HepG2 (cell line): ENCODE results near the gene MEG3. TPM values are rescaled to one million over a fixed set of nuclear protein-coding genes. Genes with fewer than 3 reads are reported as not detected.

Experiments used
- AKAP8 ChIP-seq: sonication (generic); formaldehyde crosslinking; IDR thresholded peaks from 2 replicates; pipeline ENCODE4 v1.5.1; 2020; ENCODE audit warnings: mild to moderate bottlenecking, missing genetic modification reagents
- NFAT5 ChIP-seq: sonication (generic); formaldehyde crosslinking; IDR thresholded peaks from 2 replicates; pipeline ENCODE4 v1.4.0; 2020; ENCODE audit warnings: missing genetic modification reagents
- RXRA ChIP-seq: sonication (generic); formaldehyde crosslinking; IDR thresholded peaks from 2 replicates; pipeline ENCODE4 v1.5.1; 2020; ENCODE audit warnings: missing genetic modification reagents
- RXRB ChIP-seq: IDR thresholded peaks from 2 replicates; pipeline ENCODE4 v1.6.1; 2016; ENCODE audit warnings: borderline replicate concordance, missing genetic modification reagents, missing compliant biosample characterization
- TAF1 ChIP-seq: sonication (generic); formaldehyde crosslinking; IDR thresholded peaks from 2 replicates; pipeline ENCODE4 v1.4.0; 2020; ENCODE audit warnings: missing genetic modification reagents
- THRA ChIP-seq: sonication (generic); formaldehyde crosslinking; IDR thresholded peaks from 2 replicates; pipeline ENCODE4 v1.4.0; 2020; ENCODE audit warnings: missing genetic modification reagents, borderline replicate concordance
- YEATS2 ChIP-seq: sonication (generic); formaldehyde crosslinking; IDR thresholded peaks from 2 replicates; pipeline ENCODE4 v1.4.0; 2020; ENCODE audit warnings: missing genetic modification reagents, borderline replicate concordance
- YEATS4 ChIP-seq: sonication (generic); formaldehyde crosslinking; IDR thresholded peaks from 2 replicates; pipeline ENCODE4 v1.4.0; 2020; ENCODE audit warnings: missing genetic modification reagents, borderline replicate concordance
- ZBTB38 ChIP-seq: sonication (generic); formaldehyde crosslinking; IDR thresholded peaks from 2 replicates; pipeline ENCODE4 v1.5.1; 2020; ENCODE audit warnings: mild to moderate bottlenecking, missing genetic modification reagents
- ZNF12 ChIP-seq: sonication (generic); formaldehyde crosslinking; IDR thresholded peaks from 2 replicates; pipeline ENCODE4 v1.5.0; 2020; ENCODE audit warnings: missing genetic modification reagents
- ZNF318 ChIP-seq: sonication (generic); formaldehyde crosslinking; IDR thresholded peaks from 2 replicates; pipeline ENCODE4 v1.4.0; 2020; ENCODE audit warnings: mild to moderate bottlenecking, missing genetic modification reagents
- ZNF446 ChIP-seq: sonication (generic); formaldehyde crosslinking; IDR thresholded peaks from 2 replicates; pipeline ENCODE4 v1.5.0; 2020; ENCODE audit warnings: mild to moderate bottlenecking, missing genetic modification reagents
- ZNF543 ChIP-seq: sonication (generic); formaldehyde crosslinking; IDR thresholded peaks from 2 replicates; pipeline ENCODE4 v1.4.0; 2020; ENCODE audit warnings: mild to moderate bottlenecking, missing genetic modification reagents
- ZNF556 ChIP-seq: sonication (generic); formaldehyde crosslinking; IDR thresholded peaks from 2 replicates; pipeline ENCODE4 v1.4.0; 2020; ENCODE audit warnings: mild to moderate bottlenecking, missing genetic modification reagents, borderline replicate concordance
- ZSCAN22 ChIP-seq: sonication (generic); formaldehyde crosslinking; IDR thresholded peaks from 2 replicates; pipeline ENCODE4 v1.4.0; 2020; ENCODE audit warnings: mild to moderate bottlenecking, missing genetic modification reagents
- polyA plus RNA-seq, 8 experiments: library from polyadenylated mRNA; depleted of rRNA in 3 of 8; stranded (reverse) in 7 of 8; unstranded in 1 of 8; fragments of >200 nt; fragmentation: Illumina TruSeq in 4 of 8; extraction: Trizol in 4 of 8; gene quantifications; 2 replicates each; pipeline versions ENCODE4 v1.2.1 to v1.2.3, GENCODE V29; 2011 to 2016; ENCODE audit warnings: low read depth in 4 of 8, missing spikeins in 1 of 8, mixed read lengths in 1 of 8; ENCODE audit not compliant: insufficient read depth in 1 of 8
- total RNA-seq, 5 experiments: library from RNA; depleted of rRNA; stranded (reverse); fragments of >200 nt; fragmentation: Illumina TruSeq; extraction: Trizol; gene quantifications; 2 replicates each; pipeline ENCODE4 v1.2.3, GENCODE V29; 2016; ENCODE audit warnings: low read depth in 1 of 5

The MEG3 gene
- total and polyA plus RNA-seq, 2 of the 13 experiments (the other 11 are each of a cell fraction or from before 2014, with no cell fraction given) = 0.17 TPM; not detected in 1

- TF ChIP-seq ZSCAN22 (CRISPR knock-in tag) = no peak
- no peak for TF ChIP-seq YEATS4 (CRISPR knock-in tag)
- TF ChIP-seq ZBTB38 = peak; percentile 86
- 0 out of 2 replicates have a peak, but pooled peaks have one; percentile 31 for TF ChIP-seq ZNF556 (CRISPR knock-in tag)
- TF ChIP-seq TAF1 (CRISPR knock-in tag) = no peak
- no peak for TF ChIP-seq ZNF318 (CRISPR knock-in tag)
- TF ChIP-seq NFAT5 (CRISPR knock-in tag) = no peak
- TF ChIP-seq RXRB (CRISPR knock-in tag) = 0 out of 2 replicates have a peak, but pooled peaks have one; percentile 29
- 0 out of 2 replicates have a peak, but pooled peaks have one; percentile 41 for TF ChIP-seq AKAP8
- TF ChIP-seq ZNF12 (CRISPR knock-in tag) = no peak
- 0 out of 2 replicates have a peak, but pooled peaks have one; percentile 20 for TF ChIP-seq THRA
- no peak for TF ChIP-seq ZNF446 (CRISPR knock-in tag)
- TF ChIP-seq ZNF543 (CRISPR knock-in tag) = no peak
- peak; percentile 10; the same call in 1 of the 2 replicates for TF ChIP-seq RXRA
- 0 out of 2 replicates have a peak, but pooled peaks have one; percentile 4 for TF ChIP-seq YEATS2 (CRISPR knock-in tag)
Observed at GRCh38 chr14:100900837-100901390, 75.0 kb downstream of the MEG3 start (continued).
